GM12872 (cell line): Measurements from ENCODE around the gene CRY2.

Source experiments
- TF ChIP-seq, protein P1 (sequence below): IDR thresholded peaks from 3 replicates; pipeline ENCODE4 v1.5.1; 2011; ENCODE audit warnings: low read depth, mild to moderate bottlenecking, low read length, moderate library complexity; ENCODE audit not compliant: insufficient read depth

Gene CRY2

DNA sequence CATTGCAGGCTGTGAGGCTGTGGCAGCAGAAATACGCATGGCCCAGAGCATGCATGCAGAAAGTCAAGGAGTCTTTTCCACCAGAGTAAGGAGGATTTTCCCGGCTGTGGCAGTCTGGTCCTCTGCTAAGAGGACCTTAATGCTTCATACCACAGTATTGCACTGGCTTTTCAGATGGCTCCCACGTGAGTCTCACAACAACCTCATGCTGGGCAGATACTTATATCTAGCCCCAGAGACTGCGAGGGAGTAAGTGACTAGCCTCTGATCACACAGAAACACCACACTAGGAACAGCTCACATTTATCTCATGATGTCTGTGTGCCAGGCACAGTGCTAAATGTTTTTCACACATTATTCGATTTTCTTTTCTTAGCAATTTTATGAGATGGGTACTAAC, 8.0 kb downstream of the CRY2 start:
- TF ChIP-seq, protein P1, sequence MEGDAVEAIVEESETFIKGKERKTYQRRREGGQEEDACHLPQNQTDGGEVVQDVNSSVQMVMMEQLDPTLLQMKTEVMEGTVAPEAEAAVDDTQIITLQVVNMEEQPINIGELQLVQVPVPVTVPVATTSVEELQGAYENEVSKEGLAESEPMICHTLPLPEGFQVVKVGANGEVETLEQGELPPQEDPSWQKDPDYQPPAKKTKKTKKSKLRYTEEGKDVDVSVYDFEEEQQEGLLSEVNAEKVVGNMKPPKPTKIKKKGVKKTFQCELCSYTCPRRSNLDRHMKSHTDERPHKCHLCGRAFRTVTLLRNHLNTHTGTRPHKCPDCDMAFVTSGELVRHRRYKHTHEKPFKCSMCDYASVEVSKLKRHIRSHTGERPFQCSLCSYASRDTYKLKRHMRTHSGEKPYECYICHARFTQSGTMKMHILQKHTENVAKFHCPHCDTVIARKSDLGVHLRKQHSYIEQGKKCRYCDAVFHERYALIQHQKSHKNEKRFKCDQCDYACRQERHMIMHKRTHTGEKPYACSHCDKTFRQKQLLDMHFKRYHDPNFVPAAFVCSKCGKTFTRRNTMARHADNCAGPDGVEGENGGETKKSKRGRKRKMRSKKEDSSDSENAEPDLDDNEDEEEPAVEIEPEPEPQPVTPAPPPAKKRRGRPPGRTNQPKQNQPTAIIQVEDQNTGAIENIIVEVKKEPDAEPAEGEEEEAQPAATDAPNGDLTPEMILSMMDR: no peak

DNA sequence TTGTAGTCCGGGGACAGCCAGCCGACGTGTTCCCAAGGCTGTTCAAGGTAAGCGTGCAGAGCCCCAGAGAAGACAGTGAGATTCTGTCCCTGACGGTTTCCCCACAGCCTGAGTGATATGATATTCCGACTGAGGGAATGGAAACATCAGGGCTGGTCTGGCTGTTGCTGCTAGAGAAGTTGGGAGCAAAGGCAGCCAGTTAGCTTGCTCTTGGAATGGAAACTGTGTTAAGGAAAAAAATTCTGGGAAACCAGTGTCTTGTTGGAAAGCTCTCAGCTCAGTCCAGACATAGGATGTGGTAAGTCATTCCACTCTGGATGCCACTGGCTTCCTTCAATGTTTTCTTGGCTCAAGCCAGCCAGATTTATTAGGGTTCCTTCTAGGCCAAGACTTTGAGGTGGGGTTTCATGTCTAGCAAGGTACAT, 8.8 kb downstream of the CRY2 start:
- TF ChIP-seq, protein P1: no peak

DNA sequence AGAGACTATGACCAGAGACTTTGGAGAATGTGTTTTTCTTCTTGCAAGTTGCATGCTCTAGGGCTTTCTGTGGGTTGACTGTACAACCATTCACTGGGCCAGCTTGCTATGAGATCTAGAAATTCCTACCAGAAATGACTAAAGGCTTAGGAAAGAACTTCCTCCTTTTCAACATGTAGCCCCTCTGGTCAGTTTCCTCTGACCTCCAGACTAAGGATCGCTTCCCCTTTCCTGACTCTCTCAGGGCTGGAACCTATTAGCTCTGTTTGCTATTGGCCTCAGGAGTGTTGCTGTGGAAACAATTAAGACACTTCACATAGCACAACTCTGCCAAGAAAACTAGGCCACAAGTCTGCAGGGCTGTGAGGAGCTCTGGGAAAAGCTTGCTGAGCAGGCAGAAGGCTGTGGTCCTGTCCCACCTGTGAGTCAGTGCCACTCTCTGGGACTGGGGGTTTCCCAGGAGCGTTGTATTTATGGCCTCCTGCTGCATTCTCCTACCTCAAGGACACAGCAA, 10.7 kb downstream of the CRY2 start:
- TF ChIP-seq, protein P1: no peak

DNA sequence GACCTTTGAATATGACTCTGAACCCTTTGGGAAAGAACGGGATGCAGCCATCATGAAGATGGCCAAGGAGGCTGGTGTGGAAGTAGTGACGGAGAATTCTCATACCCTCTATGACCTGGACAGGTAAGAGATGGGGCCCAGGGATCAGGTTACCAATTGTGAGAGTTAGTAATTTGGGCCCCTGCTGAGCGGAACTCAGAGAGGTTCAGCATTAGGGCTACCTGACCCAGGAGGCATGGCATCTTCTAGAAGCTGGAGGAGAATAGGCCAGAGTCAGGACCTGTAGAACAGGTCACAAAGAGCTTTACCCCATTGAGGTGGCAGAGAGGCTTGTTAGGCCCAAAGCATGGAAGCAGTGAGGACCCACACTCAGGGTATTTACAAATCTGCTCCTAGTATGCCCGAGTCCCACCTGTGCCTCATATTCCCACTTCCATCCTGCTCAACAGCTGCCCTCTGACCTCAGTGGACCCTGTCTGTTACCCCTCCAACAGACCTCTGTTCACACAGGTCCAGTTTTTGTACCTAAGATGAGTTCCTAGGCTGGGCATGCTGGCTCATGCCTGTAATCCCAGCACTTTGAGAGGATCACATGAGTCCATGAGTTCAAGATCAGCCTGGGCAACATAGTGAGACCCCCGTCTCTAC, 11.6 kb downstream of the CRY2 start:
- TF ChIP-seq, protein P1: no peak

DNA sequence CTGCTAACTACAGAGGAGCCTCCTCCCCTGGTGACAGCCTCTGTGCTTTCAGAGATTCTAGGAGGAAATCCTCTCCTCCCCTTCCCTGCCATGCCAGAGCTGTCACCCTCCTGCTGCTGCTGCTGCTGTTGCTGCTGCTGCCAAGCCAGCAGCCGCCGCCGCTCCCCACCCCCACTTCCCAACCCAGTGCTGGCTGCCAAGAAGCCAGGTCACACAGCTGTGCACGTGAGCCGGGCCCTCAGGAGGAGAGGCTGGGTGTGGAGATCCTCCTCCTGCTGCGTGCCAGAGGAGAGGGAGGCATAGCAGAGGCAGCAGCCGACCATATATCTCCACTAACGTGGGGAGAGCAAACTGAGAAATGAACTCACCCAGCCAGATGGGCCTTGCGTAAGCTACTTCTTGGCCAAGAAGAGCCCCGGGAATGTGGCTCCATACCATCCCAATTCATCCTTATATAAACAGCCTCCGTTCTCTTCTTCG, 12.4 kb downstream of the CRY2 start:
- TF ChIP-seq, protein P1: no peak

DNA sequence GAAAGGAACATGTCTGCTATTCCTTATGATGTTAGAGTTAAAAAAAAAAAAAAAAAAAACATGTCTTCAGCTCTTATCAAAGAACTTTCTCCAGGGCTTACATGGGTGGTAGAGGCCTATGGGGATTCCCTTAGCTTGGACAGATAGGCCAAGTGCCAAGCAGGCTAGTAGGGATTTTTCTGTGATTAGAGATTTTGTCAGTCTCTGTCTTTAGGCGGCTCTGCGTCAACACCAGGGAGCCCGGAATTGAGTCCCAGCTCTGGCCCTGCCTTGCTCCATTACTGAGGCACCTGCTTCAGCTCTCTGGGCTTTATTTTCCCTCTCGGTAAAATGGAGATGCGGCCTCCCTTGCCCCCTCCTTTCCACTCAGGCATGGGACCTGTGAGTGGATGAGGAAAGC, 13.1 kb downstream of the CRY2 start:
- TF ChIP-seq, protein P1: no peak

DNA sequence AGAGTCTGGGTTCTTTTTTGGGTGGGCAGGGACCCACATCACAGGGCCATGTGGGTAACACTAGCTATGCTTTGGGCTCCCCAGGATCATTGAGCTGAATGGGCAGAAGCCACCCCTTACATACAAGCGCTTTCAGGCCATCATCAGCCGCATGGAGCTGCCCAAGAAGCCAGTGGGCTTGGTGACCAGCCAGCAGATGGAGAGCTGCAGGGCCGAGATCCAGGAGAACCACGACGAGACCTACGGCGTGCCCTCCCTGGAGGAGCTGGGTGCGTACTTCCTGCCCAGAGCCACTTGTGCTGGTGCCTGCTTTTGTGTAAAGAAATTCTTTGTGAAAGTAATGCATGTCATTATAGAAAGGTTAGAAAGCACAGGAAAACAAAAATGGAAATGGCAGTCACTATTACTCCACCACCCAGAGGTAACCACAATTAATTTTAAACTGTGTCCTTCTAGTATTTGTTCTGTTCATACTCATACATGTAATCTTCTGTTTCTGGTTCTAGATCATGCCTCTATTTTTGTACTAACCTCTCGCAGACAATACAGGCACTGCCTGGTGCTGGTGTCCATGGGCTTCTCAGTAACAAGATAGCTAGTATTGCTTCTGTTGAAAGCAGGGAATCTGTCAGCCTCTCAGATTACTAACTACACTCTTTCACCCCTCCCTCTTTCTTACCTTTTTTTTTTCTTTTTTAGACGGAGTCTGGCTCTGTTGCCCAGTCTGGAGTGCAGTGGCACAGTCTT, 13.7 kb downstream of the CRY2 start:
- TF ChIP-seq, protein P1: no peak
